GM18873 (cell line): Measurements from ENCODE around the gene PEF1.

Experiments used
- ATAC-seq: cut with Tn5 transposase; IDR thresholded peaks from one replicate; pipeline ENCODE4 v1.9.1; 2021; ENCODE audit warnings: mild to moderate bottlenecking, moderate library complexity, moderate number of reproducible peaks; ENCODE audit not compliant: unreplicated experiment, low FRiP score

PEF1 gene

GRCh38 chr1:31671561-31672201 is 27.0 kb upstream of the PEF1 start:
- no peak for ATAC-seq

- ATAC-seq, result no peak
Measured at GRCh38 chr1:31671147-31671546, 26.5 kb upstream of the PEF1 start.

- no peak for ATAC-seq
Measured at GRCh38 chr1:31670593-31670964, 25.9 kb upstream of the PEF1 start.

GRCh38 chr1:31669786-31670592 is 25.3 kb upstream of the PEF1 start:
- ATAC-seq, result no peak

GRCh38 chr1:31669433-31669785 is 24.7 kb upstream of the PEF1 start:
- ATAC-seq, result no peak

- no peak for ATAC-seq
Measured at GRCh38 chr1:31668303-31668883, 23.7 kb upstream of the PEF1 start.

- ATAC-seq, result no peak
Measured at GRCh38 chr1:31667065-31667785, 22.5 kb upstream of the PEF1 start.

GRCh38 chr1:31666263-31666963 is 21.7 kb upstream of the PEF1 start:
- ATAC-seq, result no peak

GRCh38 chr1:31665234-31665878 is 20.7 kb upstream of the PEF1 start:
- no peak for ATAC-seq

- no peak for ATAC-seq
Measured at GRCh38 chr1:31664528-31664927, 19.9 kb upstream of the PEF1 start.

- ATAC-seq, result no peak
Measured at GRCh38 chr1:31663622-31664452, 19.2 kb upstream of the PEF1 start.

GRCh38 chr1:31662463-31662862 is 17.8 kb upstream of the PEF1 start:
- ATAC-seq, result no peak

GRCh38 chr1:31661856-31662255 is 17.2 kb upstream of the PEF1 start:
- no peak for ATAC-seq

- ATAC-seq, result no peak
Measured at GRCh38 chr1:31660871-31661455, 16.3 kb upstream of the PEF1 start.

- no peak for ATAC-seq
Measured at GRCh38 chr1:31659889-31660288, 15.2 kb upstream of the PEF1 start.

GRCh38 chr1:31658721-31659120 is 14.0 kb upstream of the PEF1 start:
- no peak for ATAC-seq

- ATAC-seq, result no peak
Measured at GRCh38 chr1:31657972-31658510, 13.4 kb upstream of the PEF1 start.

- ATAC-seq, result no peak
Measured at GRCh38 chr1:31657020-31657804, 12.5 kb upstream of the PEF1 start.
